Subcutaneous adipose tissue (tissue), 4 donors: ENCODE data around the gene ZMAT5. TPM values are rescaled to one million over a fixed set of nuclear protein-coding genes. Genes with fewer than 3 reads are reported as not detected.

Experiments used
- total RNA-seq, 4 donors: library from RNA; depleted of rRNA; stranded (reverse); fragments of >200 nt; gene quantifications; one replicate each; pipeline ENCODE4 v1.1.0, GENCODE V29; 2016
- TF ChIP-seq, protein P1 (sequence below): fragments of 450-650 bp; IDR thresholded peaks from one replicate; pipeline ENCODE4 v1.5.1; 2016; ENCODE audit warnings: low read depth, mild to moderate bottlenecking, control low read depth, antibody characterized with exemption, moderate library complexity

ZMAT5 gene
- total RNA-seq, 4 donors from 2014 or later = 12.1 to 23.8 (median 17.0) TPM

DNA sequence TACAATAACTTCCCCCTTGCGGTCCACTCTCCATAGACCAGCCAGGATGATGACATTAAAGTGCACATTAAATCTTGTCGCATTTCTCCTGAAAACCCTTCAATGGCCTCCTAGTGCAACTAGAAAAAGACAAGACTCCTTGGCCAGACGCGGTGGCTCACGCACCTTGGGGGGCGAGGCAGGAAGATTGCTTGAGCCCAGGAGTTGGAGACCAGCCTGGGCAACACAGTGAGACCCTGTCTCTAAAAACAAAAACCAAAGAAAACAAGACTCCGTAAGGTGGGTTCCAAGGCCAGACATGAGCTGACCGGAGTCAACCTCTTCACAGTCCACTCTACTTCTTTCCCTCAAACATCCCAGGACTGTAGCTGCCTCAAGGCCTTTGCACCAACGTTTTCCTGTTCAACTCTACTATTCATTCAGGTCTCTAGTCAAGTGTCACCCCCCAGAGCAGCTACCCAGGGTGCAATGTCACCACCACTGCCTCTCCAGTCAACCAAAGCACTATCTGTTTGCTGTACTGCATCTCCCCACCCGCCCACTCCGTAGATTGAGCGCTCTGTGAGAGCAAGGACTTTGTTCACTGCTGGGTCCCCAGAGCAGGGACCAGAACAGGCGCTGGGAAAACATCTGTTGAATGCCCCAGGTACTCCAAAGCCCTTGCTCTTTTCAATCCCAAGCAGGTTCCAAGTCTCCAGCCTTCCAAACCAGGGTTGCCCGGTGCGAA is 739 bp downstream of the ZMAT5 start:
- TF ChIP-seq, protein P1, sequence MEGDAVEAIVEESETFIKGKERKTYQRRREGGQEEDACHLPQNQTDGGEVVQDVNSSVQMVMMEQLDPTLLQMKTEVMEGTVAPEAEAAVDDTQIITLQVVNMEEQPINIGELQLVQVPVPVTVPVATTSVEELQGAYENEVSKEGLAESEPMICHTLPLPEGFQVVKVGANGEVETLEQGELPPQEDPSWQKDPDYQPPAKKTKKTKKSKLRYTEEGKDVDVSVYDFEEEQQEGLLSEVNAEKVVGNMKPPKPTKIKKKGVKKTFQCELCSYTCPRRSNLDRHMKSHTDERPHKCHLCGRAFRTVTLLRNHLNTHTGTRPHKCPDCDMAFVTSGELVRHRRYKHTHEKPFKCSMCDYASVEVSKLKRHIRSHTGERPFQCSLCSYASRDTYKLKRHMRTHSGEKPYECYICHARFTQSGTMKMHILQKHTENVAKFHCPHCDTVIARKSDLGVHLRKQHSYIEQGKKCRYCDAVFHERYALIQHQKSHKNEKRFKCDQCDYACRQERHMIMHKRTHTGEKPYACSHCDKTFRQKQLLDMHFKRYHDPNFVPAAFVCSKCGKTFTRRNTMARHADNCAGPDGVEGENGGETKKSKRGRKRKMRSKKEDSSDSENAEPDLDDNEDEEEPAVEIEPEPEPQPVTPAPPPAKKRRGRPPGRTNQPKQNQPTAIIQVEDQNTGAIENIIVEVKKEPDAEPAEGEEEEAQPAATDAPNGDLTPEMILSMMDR = no peak

DNA sequence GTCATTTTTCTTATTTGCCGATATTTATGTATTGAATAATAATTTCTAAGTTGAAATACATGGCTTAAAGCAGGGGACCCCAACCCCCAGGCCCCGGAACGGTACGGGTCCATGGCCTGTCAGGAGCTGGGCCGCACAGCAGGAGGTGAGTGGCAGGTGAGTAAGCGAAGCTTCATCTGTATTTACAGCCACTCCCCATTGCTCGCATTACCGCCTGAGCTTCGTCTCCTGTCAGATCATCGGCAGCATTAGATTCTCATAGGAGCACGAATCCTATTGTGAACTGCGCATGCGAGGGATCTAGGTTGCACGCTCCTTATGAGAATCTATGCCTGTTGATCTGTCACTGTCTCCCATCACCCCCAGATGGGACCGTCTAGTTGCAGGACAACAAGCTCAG is 4.5 kb downstream of the ZMAT5 start:
- TF ChIP-seq, protein P1 = no peak

DNA sequence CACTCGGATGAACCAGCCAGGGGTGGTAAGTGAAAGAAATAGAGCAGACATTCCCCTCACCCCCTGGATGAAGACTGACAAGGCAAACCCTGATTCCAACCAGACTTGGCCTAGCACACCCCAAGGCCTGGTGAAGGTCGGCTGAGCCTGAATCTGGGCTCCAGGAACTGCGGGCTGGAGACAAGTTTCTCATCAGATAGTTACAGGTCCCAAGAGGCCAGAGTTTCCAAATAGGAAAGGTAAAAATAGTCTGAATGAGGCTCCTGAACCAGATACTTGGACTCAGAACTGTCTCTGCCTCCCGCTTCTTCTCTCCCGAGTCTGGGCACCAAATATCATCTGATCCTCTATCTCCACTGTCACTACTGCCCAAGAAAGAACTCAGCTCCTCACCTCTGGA is 7.8 kb downstream of the ZMAT5 start:
- TF ChIP-seq, protein P1 = no peak

DNA sequence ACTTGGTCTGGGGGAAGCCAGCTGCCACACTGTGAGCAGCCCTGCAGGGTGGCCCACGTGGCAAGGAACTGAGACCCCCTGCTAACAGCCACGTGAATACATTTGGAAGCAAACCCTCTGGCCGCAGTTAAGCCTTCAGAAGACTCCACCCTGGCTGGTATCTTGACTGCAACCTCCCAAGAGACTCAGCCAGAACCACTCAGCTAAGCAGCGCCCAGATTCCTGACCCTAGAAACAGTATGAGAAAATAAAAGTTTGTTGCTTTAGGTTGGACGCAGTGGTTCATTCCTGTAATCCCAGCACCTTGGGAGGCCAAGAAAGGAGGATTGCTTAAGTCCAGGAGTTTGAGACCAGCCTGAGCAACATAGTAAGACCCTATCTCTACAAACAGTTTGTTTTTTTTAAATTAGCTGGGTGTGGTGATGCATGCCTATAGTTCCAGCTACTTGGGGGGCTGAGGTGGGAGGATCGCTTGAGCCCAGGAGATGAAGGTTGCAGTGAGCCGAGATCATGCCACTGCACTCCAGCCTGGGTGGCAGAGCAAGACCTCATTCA is 8.7 kb downstream of the ZMAT5 start:
- TF ChIP-seq, protein P1 = no peak

DNA sequence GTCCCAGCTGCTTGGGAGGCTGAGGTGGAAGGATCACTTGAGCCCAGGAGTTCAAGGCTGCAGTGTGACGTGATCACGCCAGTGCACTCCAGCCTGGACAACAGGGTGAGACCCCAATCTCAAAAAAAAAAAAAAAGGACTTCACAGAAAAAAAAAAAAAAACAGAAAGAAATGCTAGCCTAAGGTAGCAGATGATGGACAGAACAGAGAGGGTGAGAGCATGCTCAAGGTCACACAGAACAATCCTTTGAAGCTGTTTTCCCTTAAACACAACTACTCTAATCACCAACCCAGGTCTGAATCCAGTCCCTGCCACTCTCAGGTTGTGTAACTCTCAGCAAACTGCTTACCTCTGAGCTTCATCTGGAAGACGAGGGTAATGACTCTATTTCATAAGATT is 9.7 kb downstream of the ZMAT5 start:
- TF ChIP-seq, protein P1 = no peak

DNA sequence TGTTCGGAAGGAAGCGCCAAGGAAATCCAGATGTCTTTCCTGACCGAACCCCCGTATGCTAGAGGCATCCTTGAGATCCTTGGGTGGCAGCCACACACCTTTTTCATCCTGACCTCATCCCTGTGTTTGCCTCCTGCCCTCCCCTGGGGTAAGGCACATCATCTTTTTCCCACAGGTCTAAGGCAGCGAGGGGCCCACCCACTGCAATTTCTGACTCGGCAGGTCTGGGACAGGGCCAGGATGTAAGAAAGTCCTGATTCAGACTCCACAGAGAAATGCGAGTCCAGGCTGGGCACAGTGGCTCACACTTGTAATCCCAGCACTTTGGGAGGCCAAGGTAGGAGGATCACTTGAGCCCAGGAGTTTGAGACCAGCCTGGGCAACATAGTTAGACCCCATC is 10.5 kb downstream of the ZMAT5 start:
- TF ChIP-seq, protein P1 = no peak

DNA sequence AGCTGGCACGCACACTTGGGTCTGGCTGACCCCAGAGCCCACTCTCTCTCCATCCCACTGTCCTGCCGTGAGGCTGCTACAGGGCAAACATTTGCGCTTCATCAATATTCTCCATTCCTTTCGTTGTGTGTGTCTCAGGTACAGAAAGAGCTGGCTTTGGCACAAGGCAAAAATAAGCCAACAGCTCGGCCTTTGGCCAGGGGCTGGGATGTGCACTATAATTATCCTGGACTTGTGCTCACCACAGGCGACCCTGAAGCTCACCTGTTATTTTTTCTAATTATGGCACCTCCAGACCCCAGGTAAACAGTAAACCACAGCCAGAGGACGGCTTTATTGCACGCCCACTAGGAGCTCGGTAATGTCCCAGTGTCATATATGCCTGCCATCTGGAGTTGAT is 10.9 kb downstream of the ZMAT5 start:
- TF ChIP-seq, protein P1 = no peak
